Tibial nerve (tissue), 3 donors: Measurements from ENCODE around the gene ATP5F1D.

Experiments used
- CTCF ChIP-seq, 5 experiments: fragments of 200-600 bp in 3 of 5; fragments of 450-650 bp in 2 of 5; sonication (generic) in 3 of 5; IDR thresholded peaks; one replicate each; pipeline ENCODE4 v1.5.1; 2016 to 2019; ENCODE audit warnings: antibody characterized with exemption in 5 of 5, mild to moderate bottlenecking in 3 of 5, moderate library complexity in 2 of 5
- POLR2A ChIP-seq, 2 donors: fragments of 450-650 bp; IDR thresholded peaks; one replicate each; pipeline ENCODE4 v1.6.1; 2017; ENCODE audit warnings: antibody characterized with exemption in 2 of 2, mild to moderate bottlenecking in 2 of 2, moderate library complexity in 2 of 2

- TF ChIP-seq CTCF (IDR thresholded peaks at IDR 0.05) (no peak), POLR2A (IDR thresholded peaks at IDR 0.05) (no peak)
These were observed 31.1 kb downstream of the ATP5F1D start for GRCh38 chr19:1272423-1273262.
